GM21381 (cell line): ENCODE results near the gene RAB11FIP3.
"Not testable (repeated sequence)": the region's sequence is repeated elsewhere in the genome, so short reads cannot be mapped to it uniquely, and the experiment has no call there.

Experiments
- ATAC-seq: cut with Tn5 transposase; IDR thresholded peaks from one replicate; pipeline ENCODE4 v1.9.1; 2021; ENCODE audit warnings: mild to moderate bottlenecking, moderate library complexity; ENCODE audit not compliant: unreplicated experiment

RAB11FIP3 gene

DNA sequence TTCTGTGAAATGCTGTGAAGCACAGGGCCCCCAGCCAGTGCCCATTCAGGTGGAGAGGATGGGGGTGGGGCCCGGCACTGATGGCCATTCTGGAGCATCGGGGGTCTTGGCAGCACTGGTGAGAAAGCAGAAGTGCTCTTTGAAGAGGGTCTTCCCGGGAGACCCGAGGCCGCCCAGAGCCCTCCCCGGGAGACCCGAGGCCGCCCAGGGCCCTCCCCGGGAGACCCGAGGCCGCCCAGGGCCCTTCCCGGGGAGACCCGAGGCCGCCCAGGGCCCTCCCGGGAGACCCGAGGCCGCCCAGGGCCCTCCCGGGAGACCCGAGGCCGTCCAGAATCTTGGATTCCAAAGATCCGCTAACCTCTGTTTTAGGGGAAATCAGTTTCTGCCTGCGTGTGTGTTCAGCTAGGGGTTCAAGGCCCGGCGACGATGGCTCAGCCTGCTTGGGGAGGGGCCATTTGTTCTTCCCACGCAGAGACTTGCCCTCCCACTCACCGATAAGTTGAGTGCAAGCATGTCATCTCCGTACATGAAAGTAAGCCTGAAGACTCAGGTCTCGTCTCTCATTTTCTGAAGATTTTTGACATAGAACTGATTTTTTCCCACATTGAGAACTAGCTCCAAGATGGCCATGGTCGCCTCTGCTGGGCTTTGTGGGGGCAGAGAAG, 66.9 kb downstream of the RAB11FIP3 start:
- ATAC-seq: no peak

DNA sequence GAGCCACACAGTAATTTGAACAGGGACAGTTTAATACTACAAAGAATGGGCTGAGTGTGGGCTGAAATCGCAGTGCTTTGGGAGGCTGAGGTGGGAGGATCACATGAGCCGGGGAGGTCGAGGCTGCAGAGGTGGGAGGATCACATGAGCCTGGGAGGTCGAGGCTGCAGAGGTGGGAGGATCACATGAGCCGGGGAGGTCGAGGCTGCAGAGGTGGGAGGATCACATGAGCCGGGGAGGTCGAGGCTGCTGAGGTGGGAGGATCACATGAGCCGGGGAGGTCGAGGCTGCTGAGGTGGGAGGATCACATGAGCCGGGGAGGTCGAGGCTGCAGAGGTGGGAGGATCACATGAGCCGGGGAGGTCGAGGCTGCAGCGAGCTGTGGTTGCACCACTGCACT, 69.2 kb downstream of the RAB11FIP3 start:
- ATAC-seq: not testable (repeated sequence)

DNA sequence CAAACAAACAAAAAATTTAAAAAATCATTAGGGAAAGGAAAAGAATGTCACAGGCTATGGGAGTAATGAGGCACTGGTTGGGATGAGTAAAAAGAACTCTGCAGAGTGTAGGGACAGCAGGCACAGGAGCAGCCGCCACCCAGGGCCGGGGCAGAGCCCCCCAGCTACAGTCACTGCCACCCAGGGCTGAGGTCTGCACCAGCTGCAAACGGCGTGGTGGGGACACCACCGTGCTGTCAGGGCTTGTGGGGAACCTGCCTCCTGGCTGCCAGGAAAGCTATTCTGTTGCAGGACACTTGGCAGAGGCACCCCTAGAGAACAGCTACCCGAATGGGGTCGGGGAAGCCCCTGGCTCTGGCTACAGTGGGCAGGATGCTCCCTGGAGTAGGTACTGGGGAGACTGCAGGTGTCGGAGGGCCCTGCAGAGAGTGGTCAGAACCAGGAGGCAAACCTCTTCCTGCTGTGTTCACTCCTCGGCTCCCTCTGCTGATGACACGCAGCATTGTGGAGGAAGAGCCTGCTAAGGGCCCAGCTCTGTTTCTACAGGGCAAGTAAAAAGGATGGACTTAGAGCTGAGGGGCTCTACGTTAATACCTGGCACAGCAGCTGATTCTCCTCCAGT, 69.8 kb downstream of the RAB11FIP3 start:
- ATAC-seq: no peak

DNA sequence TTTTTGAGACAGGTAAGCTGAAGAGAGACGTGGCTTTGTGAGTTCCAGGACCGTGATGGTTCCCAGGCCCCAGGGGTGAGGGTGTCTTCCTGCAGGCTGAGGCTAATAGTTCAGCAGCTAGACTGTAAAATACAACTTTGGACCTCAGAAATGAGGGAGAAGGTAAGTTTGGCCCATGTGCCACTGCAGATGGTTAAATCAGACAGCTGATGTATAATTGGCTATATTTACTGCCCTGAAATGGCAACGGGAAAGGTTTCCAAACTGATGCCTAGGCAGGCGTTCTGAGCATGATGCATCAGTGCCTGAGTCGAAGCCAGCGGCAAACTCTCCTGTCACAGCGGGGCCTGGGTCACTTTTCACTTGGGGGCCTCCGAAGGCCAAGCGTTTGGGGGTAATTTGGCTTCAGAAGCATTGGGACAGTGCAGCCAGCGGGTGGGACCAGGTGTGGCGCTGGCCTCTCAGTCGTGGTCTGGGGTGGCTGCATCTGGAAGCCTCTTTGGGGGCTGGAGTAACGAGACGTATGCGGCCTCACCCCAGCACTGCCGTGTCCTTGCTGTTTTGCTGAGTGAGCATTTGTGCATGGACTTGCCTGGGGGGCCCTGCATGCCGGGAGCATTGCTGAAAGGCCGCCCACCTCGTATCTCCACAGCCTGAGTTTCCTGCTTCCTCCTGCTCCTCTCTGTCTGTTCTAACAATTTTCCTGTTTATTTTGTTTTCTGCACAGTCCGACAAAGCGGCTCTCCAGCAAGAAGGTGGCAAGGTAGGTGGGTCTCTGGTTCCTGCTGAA, 70.8 kb downstream of the RAB11FIP3 start:
- no peak for ATAC-seq

DNA sequence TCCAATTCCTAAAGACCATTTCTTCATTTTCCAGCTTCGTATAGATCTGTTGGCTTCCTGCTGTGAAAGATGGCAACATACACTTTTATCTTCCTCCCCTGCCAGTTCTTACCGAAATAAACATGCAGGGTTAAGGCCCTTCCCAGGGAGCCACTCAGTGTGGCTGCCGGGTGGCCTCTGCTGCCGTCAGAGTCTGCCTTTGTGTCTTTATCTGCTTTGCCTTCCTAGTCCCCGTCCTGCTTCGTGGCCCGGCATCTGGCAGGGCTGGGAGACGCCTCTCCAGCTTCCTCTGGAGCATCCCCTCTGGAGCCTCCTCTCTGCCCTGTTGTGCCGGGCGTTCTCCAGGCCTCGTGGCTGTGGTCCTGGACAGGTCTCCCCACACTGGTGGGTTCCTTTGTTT, 71.8 kb downstream of the RAB11FIP3 start:
- ATAC-seq: no peak

DNA sequence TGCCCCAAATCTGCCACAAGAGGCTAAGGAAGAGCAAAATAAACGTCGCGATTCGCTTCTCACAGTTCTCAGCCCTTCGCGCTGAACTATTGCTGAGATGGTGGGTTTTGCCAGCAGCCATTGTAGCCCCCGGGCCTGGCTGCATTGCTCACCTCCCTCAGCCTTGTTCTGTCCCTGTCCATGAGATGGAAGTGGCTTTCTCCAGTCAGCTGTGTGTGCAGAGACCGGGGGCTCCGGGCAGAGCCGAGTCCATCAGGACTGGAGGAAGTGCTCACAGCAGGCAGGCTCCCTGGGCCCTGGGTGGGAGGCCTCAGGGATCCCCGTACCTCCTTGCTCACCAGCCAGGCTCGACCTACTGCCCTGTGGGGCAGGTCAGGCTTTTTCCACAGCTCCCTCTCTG, 74.5 kb downstream of the RAB11FIP3 start:
- no peak for ATAC-seq

DNA sequence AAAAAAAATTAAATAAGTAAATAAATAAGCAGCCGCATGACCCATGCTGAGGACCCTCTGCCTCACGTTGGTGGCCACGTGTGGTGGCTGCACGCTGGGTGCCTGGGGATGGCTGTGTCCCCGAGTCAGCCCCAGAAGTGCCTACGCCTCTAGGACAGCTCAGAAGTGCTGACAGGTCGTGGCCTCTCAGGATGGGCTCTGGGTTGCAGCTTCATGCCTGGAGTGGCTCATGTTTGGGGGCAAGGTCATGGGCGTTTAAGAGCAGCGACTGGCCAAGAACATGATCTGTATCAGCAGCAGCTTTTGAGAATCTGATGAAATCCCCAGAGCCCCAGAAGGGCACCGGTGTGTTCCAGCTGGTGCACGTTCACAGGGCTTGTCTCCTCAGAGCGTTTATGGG, 75.3 kb downstream of the RAB11FIP3 start:
- no peak for ATAC-seq

DNA sequence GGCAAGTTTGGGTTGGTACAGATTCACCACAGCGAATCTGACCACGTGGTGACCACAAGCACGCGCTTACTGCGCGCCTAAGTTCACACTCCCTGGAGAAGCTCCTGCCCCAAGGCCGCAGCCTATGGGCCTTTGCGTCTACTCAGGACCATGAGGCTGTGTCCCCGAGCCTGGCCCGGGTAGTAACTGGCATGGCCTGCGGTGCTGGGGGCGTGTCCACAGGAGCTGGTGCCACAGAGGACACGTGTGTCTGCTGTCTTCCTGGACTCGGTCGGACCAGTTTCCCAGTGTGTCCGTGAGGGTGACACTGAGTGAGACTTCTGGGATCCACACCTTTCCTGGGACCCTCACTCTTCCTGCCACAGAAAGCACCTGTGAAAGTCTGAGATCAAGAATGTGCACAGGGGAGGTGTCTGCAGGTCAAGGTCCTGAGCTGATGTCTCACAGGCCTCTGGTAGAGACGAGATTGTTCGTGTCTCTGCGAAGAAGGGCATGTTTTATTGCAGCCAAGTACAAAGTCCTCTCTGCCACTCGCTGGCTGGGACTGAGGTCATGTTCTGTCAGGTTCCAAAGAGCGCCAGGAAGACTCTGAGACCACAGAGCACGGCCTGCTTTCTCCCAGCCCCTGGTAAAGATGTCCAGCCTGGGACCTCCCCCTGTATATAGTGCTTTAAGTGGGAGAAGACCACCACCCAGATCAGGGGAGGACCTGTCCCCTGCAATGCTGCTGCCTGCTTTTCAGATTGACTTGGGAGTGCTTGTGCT, 76.9 kb downstream of the RAB11FIP3 start:
- no peak for ATAC-seq

DNA sequence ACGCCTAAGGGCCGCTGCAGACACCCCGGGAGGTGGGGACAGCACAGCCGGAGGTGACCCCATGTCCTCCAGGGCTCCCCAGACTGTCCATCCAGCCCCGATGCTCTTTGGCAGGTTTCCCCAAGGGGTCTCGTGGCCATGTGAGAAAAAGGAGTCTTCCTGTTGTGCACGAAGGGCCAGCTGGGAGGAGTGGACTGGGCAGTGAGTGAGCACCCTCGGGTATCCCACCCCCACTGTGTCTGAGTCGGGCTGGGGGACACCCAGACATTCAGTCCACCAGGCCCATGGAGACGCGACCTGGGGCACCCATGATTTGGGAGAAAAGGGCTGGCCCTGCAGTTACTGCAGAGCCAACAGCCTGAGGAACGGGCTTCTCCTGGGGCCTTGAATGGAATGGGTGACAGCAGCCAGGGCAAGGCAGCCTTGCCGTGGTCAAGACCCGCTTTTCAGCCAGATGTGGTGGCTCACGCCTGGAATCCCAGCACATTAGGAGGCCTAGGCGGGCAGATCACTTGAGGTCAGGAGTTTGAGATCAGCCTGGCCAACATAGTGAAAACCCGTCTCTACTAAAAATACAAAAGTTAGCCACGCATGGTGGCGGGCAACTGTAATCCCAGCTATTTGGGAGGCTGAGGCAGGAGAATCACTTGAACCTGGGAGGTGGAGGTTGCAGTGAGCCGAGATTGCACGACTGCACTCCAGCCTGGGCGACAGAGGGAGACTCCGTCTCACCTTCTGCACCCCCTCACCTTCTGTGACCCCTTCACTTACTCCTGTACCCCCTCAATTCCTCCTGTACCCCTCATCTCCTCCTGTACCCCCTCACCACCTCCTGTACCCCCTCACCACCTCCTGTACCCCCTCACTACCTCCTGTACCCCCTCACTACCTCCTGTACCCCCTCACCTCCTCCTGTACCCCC, 78.0 kb downstream of the RAB11FIP3 start:
- ATAC-seq: no peak

DNA sequence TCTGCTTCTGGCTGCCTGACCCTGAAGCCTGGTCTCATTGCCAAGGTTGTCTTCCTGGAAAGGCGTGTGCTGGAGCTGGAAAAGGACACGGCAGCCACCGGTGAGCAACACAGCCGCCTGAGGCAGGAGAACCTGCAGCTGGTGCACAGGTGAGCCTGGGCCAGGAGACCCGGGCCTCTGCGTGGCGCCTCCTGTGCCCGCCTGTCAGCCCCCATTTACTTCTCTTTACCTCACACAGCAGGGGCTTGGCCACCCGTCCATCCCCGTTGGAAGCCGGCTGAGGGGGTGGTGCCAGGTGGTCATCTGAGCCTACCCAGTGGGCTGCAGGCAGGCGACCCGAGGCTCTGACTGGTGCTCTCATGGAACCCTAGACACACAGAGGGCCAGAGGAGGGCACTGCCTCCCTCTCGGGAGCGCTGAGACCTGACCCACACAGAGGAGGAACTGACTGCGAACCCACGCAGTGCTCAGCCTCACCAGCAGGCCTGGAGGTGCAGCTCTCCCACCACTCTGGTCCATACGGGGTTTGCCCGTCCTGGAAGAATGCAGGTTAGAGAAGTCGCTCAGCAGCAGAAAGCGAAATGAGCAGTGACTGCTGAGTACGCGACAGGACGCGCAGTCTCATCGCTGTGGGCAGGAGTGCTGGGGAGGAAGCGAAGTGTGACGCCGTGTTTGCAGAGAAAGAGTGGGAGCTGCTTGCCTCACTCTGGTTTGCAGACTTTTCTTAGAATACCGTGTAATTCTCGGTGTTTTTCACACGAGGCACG, 80.2 kb downstream of the RAB11FIP3 start:
- ATAC-seq: no peak

DNA sequence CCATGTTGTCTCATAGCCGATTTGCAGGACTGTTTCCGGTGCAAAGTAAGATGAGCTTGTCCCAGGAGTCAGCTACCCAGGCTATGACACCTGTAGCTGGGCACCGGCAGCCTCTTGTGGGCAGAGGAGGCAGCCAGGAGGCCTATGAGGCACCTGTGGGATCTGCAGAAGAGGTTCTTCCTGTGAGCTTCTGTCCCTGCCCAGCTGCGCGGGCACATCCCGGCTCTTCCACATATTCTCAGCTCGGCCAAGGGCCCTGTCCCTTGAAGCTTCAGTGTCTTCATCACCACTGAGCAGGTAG, 80.7 kb downstream of the RAB11FIP3 start:
- ATAC-seq: no peak

DNA sequence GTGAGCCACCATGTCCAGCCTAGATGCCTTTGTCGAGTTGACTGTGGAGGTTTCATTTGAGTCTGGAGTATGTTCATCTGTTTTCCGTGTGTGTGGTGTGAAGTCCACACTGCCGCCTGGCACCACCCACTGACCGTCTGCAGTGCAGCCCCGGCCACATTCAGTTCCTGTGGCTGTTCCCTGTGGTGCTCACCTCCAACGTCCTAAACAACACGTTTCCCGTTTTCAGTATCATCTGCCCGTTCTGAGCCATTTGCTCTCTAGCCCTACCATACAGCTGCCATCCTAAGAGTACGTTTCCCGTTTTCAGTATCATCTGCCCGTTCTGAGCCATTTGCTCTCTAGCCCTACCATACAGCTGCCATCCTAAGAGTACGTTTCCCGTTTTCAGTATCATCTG, 82.1 kb downstream of the RAB11FIP3 start:
- ATAC-seq: not testable (repeated sequence)

DNA sequence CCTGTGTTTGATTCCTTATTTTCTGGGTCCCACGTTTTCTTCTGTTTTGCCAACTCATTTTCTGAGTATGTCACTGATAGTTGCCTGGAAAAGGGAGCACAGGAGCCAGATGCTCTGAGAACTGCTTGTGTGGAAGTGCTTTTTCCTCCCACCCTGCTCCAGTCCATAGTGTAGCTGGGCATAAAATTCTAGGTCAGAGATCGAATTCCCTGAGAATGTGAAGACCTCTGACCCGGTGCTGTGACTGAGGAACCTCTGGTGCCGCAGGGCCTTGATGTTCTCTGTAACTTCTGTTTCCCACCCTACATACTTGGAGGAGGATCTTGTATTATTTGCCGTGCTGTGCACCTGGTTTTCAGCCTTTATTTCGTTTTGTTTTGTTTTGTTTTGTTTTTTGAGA, 82.5 kb downstream of the RAB11FIP3 start:
- no peak for ATAC-seq

DNA sequence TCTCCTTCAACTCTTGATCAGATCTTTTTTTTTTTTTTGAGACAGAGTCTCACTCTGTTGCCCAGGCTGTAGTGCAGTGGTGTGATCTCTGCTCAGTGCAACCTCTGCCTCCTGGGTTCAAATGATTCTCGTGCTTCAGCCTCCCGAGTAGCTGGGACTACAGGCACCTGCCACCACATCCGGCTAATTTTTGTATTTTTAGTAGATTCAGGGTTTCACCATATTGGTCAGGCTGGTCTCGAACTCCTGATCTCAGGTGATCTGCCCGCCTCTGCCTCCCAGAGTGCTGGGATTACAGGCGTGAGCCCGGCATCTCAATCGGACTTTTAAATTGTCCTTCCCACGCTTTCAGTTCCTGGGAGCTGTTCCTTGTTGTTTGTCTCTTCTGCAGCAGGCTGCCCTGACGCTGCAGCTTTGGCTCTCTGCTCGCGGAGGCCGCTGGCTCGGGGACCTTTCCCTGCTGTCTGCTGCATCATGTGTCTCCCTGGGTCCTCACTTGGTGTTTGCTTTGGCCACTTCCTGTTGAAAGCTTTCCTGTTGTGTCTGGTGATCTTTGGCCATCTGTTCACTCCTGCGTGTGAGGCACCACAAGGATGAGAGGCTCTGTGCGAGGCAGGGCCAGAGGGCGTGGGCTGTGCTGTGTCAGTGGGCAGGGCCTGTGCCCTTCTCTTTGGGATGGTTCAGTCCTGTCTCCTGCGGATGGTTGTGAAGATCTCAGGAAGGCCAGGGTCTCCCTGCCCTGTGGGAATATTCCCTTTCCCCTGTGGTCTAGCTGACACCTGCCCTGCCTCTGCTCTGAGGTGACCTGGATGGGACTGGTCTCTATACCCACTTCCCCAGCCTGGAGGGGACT, 83.7 kb downstream of the RAB11FIP3 start:
- no peak for ATAC-seq

DNA sequence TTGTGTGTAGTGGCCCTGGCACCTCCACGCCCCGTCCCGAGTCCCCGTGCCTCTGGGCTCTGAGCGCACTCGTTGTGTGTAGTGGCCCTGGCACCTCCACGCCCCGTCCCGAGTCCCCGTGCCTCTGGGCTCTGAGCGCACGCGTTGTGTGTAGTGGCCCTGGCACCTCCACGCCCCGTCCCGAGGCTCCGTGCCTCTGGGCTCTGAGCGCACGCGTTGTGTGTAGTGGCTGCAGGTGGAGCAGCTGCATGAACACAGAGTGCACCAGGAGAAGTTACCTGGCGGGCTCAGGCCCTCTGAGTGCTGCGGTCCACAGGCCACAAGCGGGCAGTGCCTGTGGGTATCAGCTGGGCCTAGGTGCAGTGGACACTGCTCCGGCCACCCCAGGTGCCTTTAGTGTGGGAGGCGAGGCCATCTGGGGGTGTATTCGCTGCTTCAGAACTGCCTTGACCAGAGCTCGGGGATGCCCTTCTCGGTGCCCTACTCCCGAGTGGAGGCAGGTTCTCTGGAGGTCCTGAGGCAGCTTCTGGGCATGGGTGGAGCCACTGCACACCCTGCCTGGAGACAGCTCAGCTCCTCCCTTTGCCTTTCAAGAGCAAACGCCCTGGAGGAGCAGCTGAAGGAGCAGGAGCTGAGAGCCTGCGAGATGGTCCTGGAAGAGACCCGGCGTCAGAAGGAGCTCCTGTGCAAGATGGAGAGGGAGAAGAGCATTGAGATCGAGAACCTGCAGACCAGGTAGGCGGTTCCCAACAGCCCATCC, 84.8 kb downstream of the RAB11FIP3 start:
- no peak for ATAC-seq

DNA sequence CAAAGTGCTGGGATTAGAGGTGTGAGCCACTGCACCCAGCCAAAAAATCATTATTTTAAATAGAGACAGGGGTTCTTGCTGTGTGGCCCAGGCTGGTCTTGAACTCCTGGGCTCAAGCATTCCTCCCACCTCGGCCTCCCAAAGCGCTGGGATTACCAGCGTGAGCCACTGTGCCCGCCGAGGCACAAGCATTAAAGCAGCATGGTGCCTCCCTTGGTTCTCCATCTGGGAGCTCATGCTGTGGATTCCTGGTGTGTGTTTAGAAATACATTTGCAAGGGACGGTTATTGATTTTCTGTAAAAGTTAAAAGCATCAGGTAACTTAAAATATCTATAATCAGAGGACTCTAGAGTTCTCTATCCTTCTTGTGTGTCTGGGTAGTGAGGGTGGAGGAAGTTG, 87.4 kb downstream of the RAB11FIP3 start:
- ATAC-seq: no peak

DNA sequence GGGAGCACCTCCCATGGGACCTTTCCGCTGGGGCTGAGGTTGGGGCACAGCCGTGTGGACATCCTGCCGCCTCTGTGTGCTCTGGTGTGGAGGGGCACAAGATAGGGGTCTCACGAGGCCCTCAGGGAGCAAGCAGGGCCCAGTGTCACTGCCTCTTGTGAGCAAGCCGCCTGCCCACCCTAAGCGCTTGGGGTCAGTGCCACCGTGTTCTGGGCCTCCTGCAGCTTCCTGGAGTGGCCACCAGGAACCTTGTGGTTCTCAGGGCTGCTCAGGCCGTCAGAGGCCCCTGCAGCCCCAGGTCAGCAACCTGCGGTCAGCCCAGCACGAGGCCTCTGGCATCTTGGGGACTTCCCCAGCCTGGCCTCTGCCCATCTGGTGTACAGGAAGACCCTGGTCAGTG, 88.5 kb downstream of the RAB11FIP3 start:
- ATAC-seq: no peak
